Kidney (tissue), 22 donors: ENCODE results near the gene ADAD2. TPM values are rescaled to one million over a fixed set of nuclear protein-coding genes. Genes with fewer than 3 reads are reported as not detected.

Experiments used
- DNase-seq, 5 donors: peaks; one replicate each; pipeline ENCODE4 v3.0.0-alpha.2; 2013 to 2020
- FAIRE-seq: peaks from 2 replicates; lab custom pipeline; 2012; peaks lifted over from hg19 to GRCh38; lab: Jason Lieb, UNC
- H3K27ac ChIP-seq, 2 donors: one replicate each; pipeline ENCODE4 v1.7.0; 2013; ENCODE audit warnings: low read depth in 2 of 2, low read length in 2 of 2, inconsistent platforms in 1 of 2
- H3K27me3 ChIP-seq: one replicate; pipeline ENCODE4 v1.7.1; 2013; ENCODE audit warnings: low read length, inconsistent platforms; ENCODE audit not compliant: control insufficient read depth, insufficient read depth
- H3K36me3 ChIP-seq, 3 donors: one replicate each; pipeline versions ENCODE4 v1.7.0 to v1.7.1; 2013; ENCODE audit warnings: low read length in 3 of 3, control low read depth in 1 of 3, inconsistent platforms in 1 of 3; ENCODE audit not compliant: insufficient read depth in 3 of 3, control insufficient read depth in 2 of 3
- H3K4me1 ChIP-seq, 3 donors: one replicate each; pipeline versions ENCODE4 v1.7.0 to v1.7.1; 2013; ENCODE audit warnings: low read length in 3 of 3, inconsistent platforms in 1 of 3, low read depth in 1 of 3; ENCODE audit not compliant: control insufficient read depth in 2 of 3, insufficient read depth in 2 of 3
- H3K4me3 ChIP-seq, 3 donors: one replicate each; pipeline versions ENCODE4 v1.7.0 to v1.8.1; 2013; ENCODE audit warnings: low read length in 3 of 3, control low read depth in 1 of 3, inconsistent platforms in 1 of 3
- H3K9ac ChIP-seq, 3 donors: one replicate each; pipeline versions ENCODE4 v1.7.0 to v1.7.1; 2013; ENCODE audit warnings: low read length in 3 of 3, control low read depth in 1 of 3, inconsistent platforms in 1 of 3
- H3K9me3 ChIP-seq, 3 donors: one replicate each; pipeline versions ENCODE4 v1.7.0 to v1.7.1; 2013; ENCODE audit warnings: low read length in 3 of 3, control low read depth in 1 of 3, inconsistent platforms in 1 of 3; ENCODE audit not compliant: control insufficient read depth in 2 of 3, insufficient read depth in 1 of 3
- intact Hi-C: fragments of 100-400 bp; cut with DNase I; formaldehyde crosslinking; loops from one replicate; pipeline ENCODE4 v1.11.1; 2022
- long read RNA-seq, 10 donors: library from polyadenylated mRNA in 1 of 10; unstranded in 1 of 10; transcript quantifications; one replicate each; pipeline ENCODE4 v2.0.0 and lab custom pipeline, GENCODE V29; 2021 to 2026
- polyA plus RNA-seq: library from polyadenylated mRNA; stranded (reverse); fragments of 350-450 nt; fragmentation: Illumina TruSeq; extraction: RNeasy Lipid Tissue Mini Kit (QIAGEN cat#74804); gene quantifications from one replicate; pipeline ENCODE4 v1.2.3, GENCODE V29; 2014; ENCODE audit warnings: low read depth, low replicate concordance; ENCODE audit not compliant: insufficient read depth
- total RNA-seq: library from RNA; stranded (reverse); fragmentation: NEBNext Ultra II Directional; extraction: Animal tissue kit (Norgen Biotek cat#: 25700); gene quantifications from one replicate; pipeline ENCODE4 v1.2.1, GENCODE V29; 2021
- TF ChIP-seq, protein P1 (sequence below): IDR thresholded peaks from 3 replicates; pipeline ENCODE4 v1.5.1; 2012; ENCODE audit warnings: mild to moderate bottlenecking, moderate library complexity, borderline replicate concordance; ENCODE audit not compliant: insufficient read depth; ENCODE audit errors: extremely low read depth
- donor health status: control.
- donor health status: control.
- donor health status: control.
- donor health status: control.
- donor health status: control.
- donor health status: DM: yes; HTN: yes; CAD: no.
- donor health status: Normal renal cell carcinoma (clear cell type).

ADAD2 gene
- total RNA-seq (0.72 TPM), polyA plus RNA-seq (0.80 TPM)
- long read RNA-seq, donor 1: 0 reads
- long read RNA-seq, donor 2: 0 reads
- long read RNA-seq, donor 3: 0 reads
- long read RNA-seq, donor 4: 0 reads
- long read RNA-seq, donor 5: 0 reads
- long read RNA-seq, donor 6, partial matches to known transcripts: 0 of 1 reads
- long read RNA-seq, donor 6, other reads (novel, unspliced or antisense): 0 of 1 reads
- long read RNA-seq, donor 7: 0 reads
- long read RNA-seq, donor 8: 0 reads
- long read RNA-seq, donor 9: 0 reads
- long read RNA-seq, donor 10: 0 reads

GRCh38 chr16:84190731-84191388 is at the start of gene ADAD2:
TSS of gene ADAD2 (plus strand) at chr16:84191157. CDS start at chr16:84191231, 74 bp downstream.
- Histone ChIP-seq H3K4me1 (peaks cover 0 to 4% (median 2%) of the 10 kb centered on the region in 3 donors), H3K9ac (no peak within 1 kb of the TSS), H3K36me3 (no peaks in the 10 kb centered on the region), H3K9me3 (no peaks in the 10 kb centered on the region), H3K27me3 (no peaks in the 10 kb centered on the region), H3K4me3 (no peak within 1 kb of the TSS), H3K27ac (no peak within 1 kb of the TSS)
- FAIRE-seq (no peak), DNase-seq (no peak)
- intact Hi-C loops: no loop called here
- TF ChIP-seq, protein P1, sequence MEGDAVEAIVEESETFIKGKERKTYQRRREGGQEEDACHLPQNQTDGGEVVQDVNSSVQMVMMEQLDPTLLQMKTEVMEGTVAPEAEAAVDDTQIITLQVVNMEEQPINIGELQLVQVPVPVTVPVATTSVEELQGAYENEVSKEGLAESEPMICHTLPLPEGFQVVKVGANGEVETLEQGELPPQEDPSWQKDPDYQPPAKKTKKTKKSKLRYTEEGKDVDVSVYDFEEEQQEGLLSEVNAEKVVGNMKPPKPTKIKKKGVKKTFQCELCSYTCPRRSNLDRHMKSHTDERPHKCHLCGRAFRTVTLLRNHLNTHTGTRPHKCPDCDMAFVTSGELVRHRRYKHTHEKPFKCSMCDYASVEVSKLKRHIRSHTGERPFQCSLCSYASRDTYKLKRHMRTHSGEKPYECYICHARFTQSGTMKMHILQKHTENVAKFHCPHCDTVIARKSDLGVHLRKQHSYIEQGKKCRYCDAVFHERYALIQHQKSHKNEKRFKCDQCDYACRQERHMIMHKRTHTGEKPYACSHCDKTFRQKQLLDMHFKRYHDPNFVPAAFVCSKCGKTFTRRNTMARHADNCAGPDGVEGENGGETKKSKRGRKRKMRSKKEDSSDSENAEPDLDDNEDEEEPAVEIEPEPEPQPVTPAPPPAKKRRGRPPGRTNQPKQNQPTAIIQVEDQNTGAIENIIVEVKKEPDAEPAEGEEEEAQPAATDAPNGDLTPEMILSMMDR: no peak

GRCh38 chr16:84143081-84143480 is 47.9 kb upstream of the ADAD2 start:
- Histone ChIP-seq H3K4me3 (no peak overlapping the region), H3K9ac (no peak overlapping the region), H3K4me1 (peaks cover 4 to 12% (median 8%) of the 10 kb centered on the region in 3 donors), H3K27ac (no peak overlapping the region), H3K36me3 (no peaks in the 10 kb centered on the region), H3K27me3 (no peaks in the 10 kb centered on the region), H3K9me3 (no peaks in the 10 kb centered on the region)
- FAIRE-seq (no peak), DNase-seq (no peak)
- TF ChIP-seq, protein P1: no peak
- intact Hi-C loops: no loop called here

- Histone ChIP-seq H3K4me1 (peaks cover 3 to 11% (median 3%) of the 10 kb centered on the region in 3 donors), H3K27ac (no peak overlapping the region), H3K9ac (peak overlapping the region in 1 of 3 donors; percentile 70), H3K27me3 (no peaks in the 10 kb centered on the region), H3K9me3 (no peaks in the 10 kb centered on the region), H3K4me3 (peak overlapping the region; percentile 77 to 82 (median 82)), H3K36me3 (no peaks in the 10 kb centered on the region)
- intact Hi-C loops: no loop called here
- peak in 2 of 5 donors; percentile 19 to 63 for DNase-seq
- TF ChIP-seq, protein P1: no peak
- FAIRE-seq: no peak
Measured at GRCh38 chr16:84143784-84144199, 47.2 kb upstream of the ADAD2 start.
